Uterus (tissue), 4 donors: ENCODE results near the gene ZEB1. TPM values are rescaled to one million over a fixed set of nuclear protein-coding genes. Genes with fewer than 3 reads are reported as not detected.
A peak's percentile ranks its signal among the peaks of the same experiment; 100 is the strongest.

ENCODE experiments used
- DNase-seq, 2 donors: peaks; one replicate each; pipeline ENCODE4 v3.0.0-alpha.2; 2019 to 2020
- H3K27ac ChIP-seq, 2 donors: fragments of 200-600 bp; sonication (generic); 1 replicate in 1 of 2; 2 replicates in 1 of 2; pipeline ENCODE4 v1.5.1; 2016 to 2018
- H3K27me3 ChIP-seq, 2 donors: fragments of 200-600 bp; sonication (generic); one replicate each; pipeline ENCODE4 v1.5.1; 2018 to 2019; ENCODE audit warnings: control low read depth in 1 of 2
- H3K36me3 ChIP-seq, 2 donors: fragments of 200-600 bp; sonication (generic); one replicate each; pipeline ENCODE4 v1.5.1; 2019; ENCODE audit warnings: control low read depth in 1 of 2
- H3K4me1 ChIP-seq, 2 donors: fragments of 200-600 bp; sonication (generic); one replicate each; pipeline ENCODE4 v1.5.1; 2018 to 2019; ENCODE audit warnings: control low read depth in 1 of 2
- H3K4me3 ChIP-seq, 2 donors: fragments of 200-600 bp; sonication (generic); 1 replicate in 1 of 2; 2 replicates in 1 of 2; pipeline ENCODE4 v1.5.1; 2018 to 2019; ENCODE audit warnings: mild to moderate bottlenecking in 1 of 2
- H3K9me3 ChIP-seq, 2 donors: fragments of 200-600 bp; sonication (generic); one replicate each; pipeline ENCODE4 v1.5.1; 2019; ENCODE audit warnings: control low read depth in 1 of 2
- CTCF ChIP-seq, 4 experiments: fragments of 200-600 bp in 2 of 4; fragments of 450-650 bp in 2 of 4; sonication (generic) in 2 of 4; IDR thresholded peaks; one replicate each; pipeline ENCODE4 v1.5.1; 2016 to 2019; ENCODE audit warnings: antibody characterized with exemption in 4 of 4, mild to moderate bottlenecking in 2 of 4, moderate library complexity in 1 of 4
- POLR2A ChIP-seq, 2 donors: fragments of 450-650 bp; IDR thresholded peaks; one replicate each; pipeline ENCODE4 v1.6.1; 2016; ENCODE audit warnings: antibody characterized with exemption in 2 of 2, mild to moderate bottlenecking in 1 of 2, moderate library complexity in 1 of 2
- intact Hi-C: fragments of 100-400 bp; cut with DNase I; formaldehyde crosslinking; loops from one replicate; pipeline ENCODE4 v1.15.1; 2023; ENCODE audit warnings: low total_unique reads
- total RNA-seq, 4 donors: library from RNA; depleted of rRNA in 3 of 4; stranded (reverse); fragments of >200 nt in 3 of 4; gene quantifications; one replicate each; pipeline versions ENCODE4 v1.1.0 to v1.2.4, GENCODE V29; 2014 to 2023
- donor health status: DM: yes; HTN: yes; CAD: no.

ZEB1 gene
- total RNA-seq, 4 donors from 2014 or later: 97.6 to 229 (median 210) TPM

GRCh38 chr10:31317652-31318381, 1.2 kb upstream of the ZEB1 start:
- H3K36me3 ChIP-seq: no peaks in the 10 kb centered on the region
- H3K4me1 ChIP-seq: no peaks in the 10 kb centered on the region
- DNase-seq: no peak
- TF ChIP-seq CTCF (IDR thresholded peaks at IDR 0.05) (no peak), POLR2A (IDR thresholded peaks at IDR 0.05) (no peak)
- H3K9me3 ChIP-seq: no peaks in the 10 kb centered on the region
- no peaks in the 10 kb centered on the region for H3K27me3 ChIP-seq
- H3K27ac ChIP-seq: peak overlapping the region; percentile 97 to 99
- intact Hi-C loops: loop anchor here (5.0 kb wide), 1 partner anchor 536 kb away; no protein-coding TSS in a partner anchor
- H3K4me3 ChIP-seq: peak overlapping the region; percentile 91 to 93

GRCh38 chr10:31318382-31318853, 598 bp upstream of the ZEB1 start:
- Histone ChIP-seq H3K4me3 (peak overlapping the region; percentile 91 to 93), H3K27ac (peak overlapping the region; percentile 97 to 99), H3K4me1 (no peaks in the 10 kb centered on the region), H3K27me3 (no peaks in the 10 kb centered on the region), H3K36me3 (no peaks in the 10 kb centered on the region), H3K9me3 (no peaks in the 10 kb centered on the region)
- TF ChIP-seq POLR2A (IDR thresholded peaks at IDR 0.05): peak; percentile 20 to 26
- TF ChIP-seq CTCF (IDR thresholded peaks at IDR 0.05): no peak
- intact Hi-C loops: loop anchor here (5.0 kb wide), 1 partner anchor 536 kb away; no protein-coding TSS in a partner anchor
- peak in 1 of 2 donors; percentile 73 for DNase-seq

GRCh38 chr10:31319602-31320549, 860 bp downstream of the ZEB1 start:
- H3K27me3 ChIP-seq: no peaks in the 10 kb centered on the region
- intact Hi-C loops: loop anchor here (5.0 kb wide), 1 partner anchor 538 kb away; no protein-coding TSS in a partner anchor
- H3K27ac ChIP-seq: peak overlapping the region; percentile 97 to 99
- DNase-seq: peak; percentile 55 to 57
- H3K9me3 ChIP-seq: no peaks in the 10 kb centered on the region
- peak overlapping the region; percentile 91 to 93 for H3K4me3 ChIP-seq
- TF ChIP-seq CTCF (IDR thresholded peaks at IDR 0.05): no peak
- no peak for TF ChIP-seq POLR2A (IDR thresholded peaks at IDR 0.05)
- H3K36me3 ChIP-seq: no peaks in the 10 kb centered on the region
- peaks cover 0 to 8% of the 10 kb centered on the region in 2 donors for H3K4me1 ChIP-seq

GRCh38 chr10:31320550-31321211, 1.7 kb downstream of the ZEB1 start:
- H3K4me1 ChIP-seq: peaks cover 0 to 9% of the 10 kb centered on the region in 2 donors
- intact Hi-C loops: no loop called here
- no peaks in the 10 kb centered on the region for H3K36me3 ChIP-seq
- peak overlapping the region; percentile 97 to 99 for H3K27ac ChIP-seq
- no peaks in the 10 kb centered on the region for H3K9me3 ChIP-seq
- DNase-seq: peak; percentile 63 to 64
- peak overlapping the region; percentile 91 to 93 for H3K4me3 ChIP-seq
- no peaks in the 10 kb centered on the region for H3K27me3 ChIP-seq
- TF ChIP-seq CTCF (IDR thresholded peaks at IDR 0.05): peak in 1 of 4 experiments; percentile 56
- peak in 1 of 2 donors; percentile 63 for TF ChIP-seq POLR2A (IDR thresholded peaks at IDR 0.05)
